Stimulated activated CD4-positive, alpha-beta T cell treated with anti-CD3 and anti-CD28 coated beads, Interleukin-2, amount 100 ng/mL, for 24 hours (primary cell): ENCODE data around the gene MOV10L1.

ENCODE experiments used
- DNase-seq, 2 donors: peaks; one replicate each; pipeline ENCODE4 v3.0.0-alpha.2; 2020

Gene MOV10L1

DNA sequence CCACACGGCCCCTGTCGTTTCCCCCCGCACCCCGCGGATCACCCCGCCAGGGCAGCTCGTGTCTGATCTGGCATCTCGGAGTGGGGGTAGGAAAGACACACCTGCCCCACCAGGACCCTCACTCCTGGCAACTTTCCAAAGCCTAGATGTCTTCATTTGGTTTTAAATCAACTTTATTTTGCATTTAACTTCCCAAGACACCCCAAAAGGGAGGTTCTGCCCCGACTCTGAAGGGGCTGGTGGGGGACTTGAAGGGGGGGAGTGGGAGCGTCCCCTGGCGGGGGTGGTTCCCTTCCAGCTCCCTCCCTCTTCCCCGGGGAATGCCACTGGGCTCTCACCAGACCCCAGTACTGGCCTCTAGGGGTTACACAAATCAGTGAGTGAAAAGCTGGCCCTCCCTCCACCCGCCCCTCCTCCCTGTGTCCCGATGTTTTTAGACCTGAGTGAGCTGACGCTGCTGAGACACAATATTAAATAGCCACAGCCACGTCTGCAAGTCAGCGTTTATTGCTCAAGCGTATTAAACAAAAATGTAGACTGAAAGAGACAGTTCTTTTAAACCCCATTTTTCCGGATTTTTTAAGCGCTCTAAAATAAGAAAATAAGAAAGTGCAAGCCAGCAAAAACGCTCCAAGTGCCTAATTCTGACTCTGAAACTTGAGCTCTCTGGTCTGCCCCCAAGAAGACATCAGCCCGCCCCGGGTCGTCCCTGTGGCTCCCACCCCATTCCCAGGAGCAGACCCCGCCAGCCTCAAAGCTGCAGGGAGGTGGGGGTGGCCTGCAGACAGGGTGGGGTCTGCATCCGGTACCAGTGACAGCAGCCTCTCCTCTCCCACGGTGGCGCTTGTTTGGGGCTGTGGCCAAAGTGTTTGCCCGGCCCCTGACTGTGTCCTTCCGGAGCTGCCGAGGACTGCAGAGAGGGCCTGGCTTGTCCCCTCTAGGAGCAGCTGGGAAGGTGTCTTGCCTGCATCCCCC is 30.6 kb upstream of the MOV10L1 start:
- no peak for DNase-seq

DNA sequence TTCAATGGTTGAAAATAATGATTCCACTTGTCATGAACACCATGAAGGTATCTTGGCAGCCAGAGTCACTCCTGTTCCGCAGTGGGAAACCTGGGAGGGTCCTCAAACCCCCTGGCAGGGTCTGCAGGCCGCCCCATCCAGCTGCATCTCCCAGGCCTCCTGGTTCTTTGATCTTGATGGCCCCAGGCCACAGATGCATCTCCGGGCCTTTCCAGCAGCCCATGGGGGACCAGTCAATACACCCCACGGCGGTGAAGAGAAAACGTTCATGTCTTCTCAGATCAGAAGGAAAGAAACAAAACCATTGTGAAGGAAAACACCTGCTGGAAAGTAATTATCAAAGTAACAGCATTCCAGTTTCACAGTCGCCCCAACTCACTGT is 29.9 kb upstream of the MOV10L1 start:
- DNase-seq, result no peak

DNA sequence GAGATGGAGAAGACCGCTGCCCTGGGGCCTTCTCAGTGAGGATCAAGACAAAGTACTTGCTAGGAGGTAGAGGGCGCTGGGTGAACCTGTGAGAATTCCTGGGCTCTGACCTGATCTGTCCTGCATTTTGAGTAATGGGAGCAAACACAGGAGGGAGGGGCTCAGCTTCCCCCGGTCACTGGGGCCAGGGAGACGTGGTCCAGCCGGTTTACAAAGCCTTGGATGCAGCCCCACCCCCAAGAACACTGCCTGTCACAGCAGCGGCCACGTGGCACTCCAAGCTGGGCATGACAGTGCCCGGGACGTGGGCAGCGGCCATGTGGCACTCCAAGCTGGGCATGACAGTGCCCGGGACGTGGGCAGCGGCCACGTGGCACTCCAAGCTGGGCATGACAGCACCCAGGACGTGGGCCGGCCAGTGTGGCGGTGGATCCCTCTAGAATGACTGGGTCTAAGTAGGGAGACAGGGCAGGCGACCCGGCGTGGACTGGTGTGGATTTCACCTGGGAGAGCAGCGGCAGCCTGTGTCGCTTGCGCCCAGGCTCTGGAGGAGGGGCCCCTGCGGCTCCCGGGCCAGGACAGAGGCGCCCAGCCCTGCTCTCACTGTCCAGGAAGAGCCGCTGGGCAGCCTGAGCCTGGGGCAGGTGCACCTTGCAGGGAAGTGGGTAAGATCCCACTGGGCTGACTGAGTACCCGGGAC is 29.2 kb upstream of the MOV10L1 start:
- no peak for DNase-seq

DNA sequence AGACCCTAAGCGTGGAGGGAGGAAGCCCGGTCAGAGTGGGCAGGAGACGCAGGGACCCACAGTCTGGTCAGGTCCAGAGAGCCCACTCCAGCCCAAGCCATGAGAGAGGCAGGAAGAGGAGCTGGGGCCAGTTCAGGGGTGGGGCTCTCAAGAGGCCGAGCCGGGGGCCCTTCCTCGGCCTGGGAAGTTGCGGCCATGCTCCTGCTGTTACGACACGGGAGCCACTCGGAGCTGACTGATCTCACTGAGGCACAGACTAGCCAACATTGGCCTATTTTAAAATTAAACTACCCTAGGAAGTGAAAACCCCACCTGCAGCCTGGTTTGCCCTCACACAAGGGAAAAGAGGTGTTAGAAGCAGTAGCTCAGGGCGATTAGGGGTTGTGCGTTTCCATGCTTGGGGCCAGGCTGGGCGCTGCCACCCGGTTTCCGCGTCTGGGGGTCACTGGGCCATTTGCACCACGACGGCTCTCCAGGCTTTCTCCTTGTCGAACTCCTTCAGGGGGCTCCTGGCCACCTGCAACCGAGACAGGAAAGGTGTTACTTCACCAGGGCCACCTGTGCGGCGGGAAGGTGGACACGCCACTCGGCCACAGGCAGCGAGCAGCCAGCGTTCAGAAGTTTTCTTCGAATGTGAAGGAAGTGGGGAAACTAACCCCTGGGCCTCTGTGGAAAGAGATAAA is 28.5 kb upstream of the MOV10L1 start:
- DNase-seq, result no peak

DNA sequence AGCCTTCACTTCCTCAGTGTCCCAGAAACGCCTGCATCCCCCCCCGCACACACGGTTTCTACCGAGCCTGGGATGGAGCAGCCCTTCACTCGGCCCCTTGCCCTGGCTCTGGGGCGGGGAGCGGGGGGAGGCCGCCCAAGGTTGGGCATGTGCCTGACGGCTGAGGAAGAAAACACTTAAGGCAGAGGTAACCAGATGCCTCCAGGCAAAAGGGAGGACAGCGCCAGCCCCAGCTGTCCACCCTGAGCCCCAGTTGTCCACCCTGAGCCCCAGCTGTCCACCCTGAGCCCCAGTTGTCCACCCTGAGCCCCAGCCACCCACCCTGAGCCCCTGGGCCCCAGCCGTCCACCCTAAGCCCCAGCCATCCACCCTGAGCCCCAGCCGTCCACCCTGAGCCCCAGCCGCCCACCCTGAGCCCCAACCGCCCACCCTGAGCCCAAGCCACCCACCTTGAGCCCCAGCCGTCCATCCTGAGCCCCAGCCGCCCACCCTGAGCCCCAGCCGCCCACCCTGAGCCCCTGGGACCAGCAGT is 27.9 kb upstream of the MOV10L1 start:
- no peak for DNase-seq

DNA sequence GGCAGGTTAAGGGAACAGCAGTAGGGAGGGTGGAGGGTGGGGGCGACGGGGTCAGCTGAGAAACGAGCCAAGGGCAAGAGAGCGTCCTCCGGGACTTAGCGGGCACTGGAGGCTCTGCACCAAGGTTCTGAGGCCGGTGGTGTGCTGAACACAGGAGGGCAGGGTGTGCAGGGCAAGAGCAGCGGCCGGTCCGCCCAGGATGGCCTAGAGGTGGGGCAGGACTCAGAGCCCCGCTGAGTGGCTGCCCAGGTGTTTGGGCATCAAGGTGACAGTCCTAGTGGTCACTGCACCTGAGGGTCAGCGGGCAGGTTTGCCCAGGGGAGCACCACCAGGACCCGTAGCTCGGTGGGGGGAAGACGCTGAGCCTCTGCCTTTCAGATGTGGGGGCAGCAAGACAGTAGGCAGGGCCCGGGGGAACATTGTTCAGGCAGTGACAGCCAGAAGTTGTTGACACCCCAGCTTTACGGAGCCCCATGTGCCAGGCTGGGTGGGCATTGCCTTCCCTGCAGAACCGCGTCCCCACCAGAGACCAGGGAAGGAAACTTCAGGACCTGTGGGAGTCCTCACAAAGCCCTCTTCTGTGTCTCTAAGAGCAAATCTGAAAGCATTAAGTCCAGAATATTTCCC is 27.2 kb upstream of the MOV10L1 start:
- no peak for DNase-seq

DNA sequence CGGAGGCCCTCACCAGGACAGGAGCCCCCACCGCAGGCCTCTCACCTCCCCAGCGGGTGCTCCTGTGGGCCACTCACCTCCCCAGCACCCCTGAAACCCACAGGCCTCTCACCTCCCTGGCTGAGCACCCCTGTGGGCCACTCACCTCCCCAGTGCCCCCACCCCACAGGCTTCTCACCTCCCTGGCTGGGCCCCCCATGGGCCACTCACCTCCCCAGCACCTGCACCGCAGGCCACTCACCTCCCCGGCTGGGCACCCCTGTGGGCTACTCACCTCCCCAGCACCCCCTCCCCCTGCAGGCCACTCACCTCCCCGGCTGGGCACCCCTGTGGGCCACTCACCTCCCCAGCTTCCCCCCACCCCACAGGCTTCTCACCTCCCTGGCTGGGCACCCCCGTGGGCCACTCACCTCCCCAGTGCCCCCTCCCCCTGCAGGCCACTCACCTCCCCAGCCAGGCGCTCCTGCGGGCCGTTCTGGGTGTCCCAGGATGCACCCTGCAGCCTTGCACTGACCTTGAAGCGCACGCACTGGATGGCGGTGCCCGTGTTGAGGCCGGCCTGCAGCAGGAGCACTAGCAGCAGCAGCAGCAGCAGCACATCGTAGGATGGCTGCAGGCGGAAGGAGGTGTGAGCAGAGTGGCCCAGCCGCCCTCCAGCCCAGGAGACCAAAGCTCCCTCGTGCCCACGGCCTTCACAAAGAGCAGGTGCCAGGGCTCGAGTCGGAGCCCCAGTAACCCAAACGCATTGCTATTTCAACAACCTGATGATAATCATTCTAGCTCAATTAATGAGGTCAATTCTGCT is 26.0 kb upstream of the MOV10L1 start:
- DNase-seq, result no peak

DNA sequence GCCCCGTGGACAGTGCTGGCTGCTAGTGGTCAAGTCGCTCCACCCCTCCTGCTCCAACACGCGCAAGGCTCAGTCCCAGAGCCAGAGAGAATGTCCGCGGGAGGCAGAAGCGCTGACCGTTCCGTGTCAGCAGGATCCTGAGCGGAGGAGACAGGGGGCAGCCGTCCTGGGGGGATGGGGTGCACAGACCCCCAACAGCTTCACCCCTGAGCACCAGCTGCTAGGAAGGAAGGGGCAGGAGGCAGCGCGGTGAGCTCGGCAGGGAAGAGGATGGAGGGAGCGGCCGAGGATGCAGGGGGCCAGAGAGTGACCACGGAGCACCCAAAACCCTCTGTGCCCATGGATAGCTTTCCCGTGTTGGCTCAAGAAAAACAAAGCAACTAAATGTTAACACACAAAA is 25.4 kb upstream of the MOV10L1 start:
- DNase-seq, result no peak

DNA sequence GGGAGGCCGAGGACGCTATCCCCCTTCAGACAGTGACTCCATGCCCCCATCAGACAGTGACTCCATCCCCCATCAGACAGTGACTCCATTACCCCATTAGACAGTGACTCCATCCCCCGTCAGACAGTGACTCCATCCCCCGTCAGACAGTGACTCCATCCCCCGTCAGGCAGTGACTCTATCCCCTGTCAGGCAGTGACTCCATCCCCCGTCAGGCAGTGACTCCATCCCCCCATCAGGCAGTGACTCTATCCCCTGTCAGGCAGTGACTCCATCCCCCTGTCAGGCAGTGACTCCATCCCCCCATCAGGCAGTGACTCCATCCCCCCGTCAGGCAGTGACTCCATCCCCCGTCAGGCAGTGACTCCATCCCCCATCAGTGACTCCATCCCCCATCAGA is 22.6 kb upstream of the MOV10L1 start:
- DNase-seq, result no peak

DNA sequence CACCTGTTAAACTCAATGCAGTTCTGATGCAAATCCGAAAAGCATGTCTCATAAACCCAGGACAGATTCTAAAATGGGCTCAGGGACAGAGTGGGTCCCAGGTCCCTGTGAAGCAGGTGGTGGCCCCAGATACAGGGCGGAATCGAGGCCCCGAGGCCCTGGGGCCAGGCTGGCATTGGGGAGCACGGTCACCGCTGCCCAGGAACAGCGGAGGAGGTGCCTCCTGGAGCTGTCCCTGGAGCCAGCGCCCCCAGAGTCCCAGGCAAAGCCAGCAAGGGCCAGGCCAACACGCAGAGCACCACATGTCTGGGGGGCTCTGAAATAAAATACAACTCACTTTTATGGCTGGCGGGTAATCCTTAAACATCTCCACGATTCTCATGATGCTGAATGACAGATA is 21.7 kb upstream of the MOV10L1 start:
- no peak for DNase-seq

DNA sequence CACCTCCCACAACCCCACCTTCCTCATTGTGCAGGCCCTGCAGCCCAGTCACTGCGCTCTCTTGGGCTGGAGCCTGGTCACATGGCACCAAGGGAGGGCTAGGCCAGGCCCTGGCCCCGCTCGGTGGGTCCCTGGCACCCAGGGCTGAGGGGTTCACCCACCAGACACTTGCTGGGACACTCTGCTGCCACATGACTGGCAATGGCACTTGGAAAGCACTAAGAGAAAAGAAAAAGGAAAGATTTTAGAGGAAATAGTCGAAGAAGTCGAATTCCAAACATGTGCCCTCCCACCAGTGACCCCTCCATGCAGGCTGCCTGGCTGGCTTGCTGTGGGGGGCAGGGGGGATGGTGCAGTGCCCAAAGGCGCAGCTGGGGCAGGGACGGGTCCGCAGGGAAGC is 19.4 kb upstream of the MOV10L1 start:
- no peak for DNase-seq

DNA sequence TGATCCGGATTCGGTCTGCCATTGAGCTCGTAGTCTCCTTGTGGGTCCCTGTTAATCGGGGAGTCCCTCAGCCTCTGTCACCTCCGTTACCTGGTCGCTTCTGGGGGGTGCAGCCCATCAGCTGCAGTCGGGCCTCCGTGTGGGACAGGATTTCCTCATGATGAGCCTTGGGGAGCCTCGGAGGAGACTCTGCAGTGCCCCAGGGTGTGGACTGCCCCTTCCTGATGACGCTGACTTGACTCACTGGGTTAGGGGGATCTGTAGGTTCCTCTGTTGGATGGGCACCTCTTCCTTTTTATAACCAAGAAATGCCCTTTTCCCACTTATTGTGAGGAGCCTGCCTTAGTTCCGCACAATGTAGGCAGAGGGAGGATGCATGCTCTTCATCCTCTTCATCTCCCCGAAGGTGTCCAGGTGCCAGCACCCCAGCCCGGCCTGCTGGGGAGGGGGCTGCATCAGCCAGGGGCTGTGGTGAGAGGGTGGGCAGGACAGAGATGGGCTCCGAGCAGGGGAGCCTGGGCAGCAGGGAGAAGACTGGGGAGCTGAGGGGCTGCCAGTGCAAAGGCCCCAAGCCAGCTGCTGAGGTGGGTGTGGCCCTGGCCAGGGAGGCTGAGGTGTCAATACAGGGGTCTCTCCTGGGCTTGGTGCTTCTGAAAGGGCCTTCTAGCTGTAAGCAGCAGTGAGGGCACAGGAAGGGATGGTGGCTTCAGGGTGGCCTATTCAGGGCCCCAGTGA is 18.2 kb upstream of the MOV10L1 start:
- DNase-seq, result no peak

DNA sequence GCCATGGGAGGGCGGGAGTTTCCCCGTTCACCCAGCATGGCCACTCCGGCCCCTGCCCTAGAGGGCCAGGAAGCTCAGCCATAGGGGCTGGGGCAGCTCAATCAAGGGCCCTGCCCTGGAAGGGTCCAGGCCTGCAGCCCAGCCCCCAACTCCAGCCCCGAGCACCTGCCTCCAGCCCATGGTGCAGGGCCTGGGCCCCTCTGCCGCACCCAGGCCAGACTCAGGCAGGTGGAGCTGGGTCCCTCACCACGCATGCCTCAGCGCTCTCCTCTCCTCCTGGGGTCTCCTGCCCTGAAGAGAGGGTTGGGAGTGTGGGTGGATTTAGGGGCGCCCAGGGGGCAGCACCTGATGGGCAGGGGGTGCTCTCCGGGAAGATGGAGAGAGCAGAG is 17.6 kb upstream of the MOV10L1 start:
- DNase-seq, result no peak

DNA sequence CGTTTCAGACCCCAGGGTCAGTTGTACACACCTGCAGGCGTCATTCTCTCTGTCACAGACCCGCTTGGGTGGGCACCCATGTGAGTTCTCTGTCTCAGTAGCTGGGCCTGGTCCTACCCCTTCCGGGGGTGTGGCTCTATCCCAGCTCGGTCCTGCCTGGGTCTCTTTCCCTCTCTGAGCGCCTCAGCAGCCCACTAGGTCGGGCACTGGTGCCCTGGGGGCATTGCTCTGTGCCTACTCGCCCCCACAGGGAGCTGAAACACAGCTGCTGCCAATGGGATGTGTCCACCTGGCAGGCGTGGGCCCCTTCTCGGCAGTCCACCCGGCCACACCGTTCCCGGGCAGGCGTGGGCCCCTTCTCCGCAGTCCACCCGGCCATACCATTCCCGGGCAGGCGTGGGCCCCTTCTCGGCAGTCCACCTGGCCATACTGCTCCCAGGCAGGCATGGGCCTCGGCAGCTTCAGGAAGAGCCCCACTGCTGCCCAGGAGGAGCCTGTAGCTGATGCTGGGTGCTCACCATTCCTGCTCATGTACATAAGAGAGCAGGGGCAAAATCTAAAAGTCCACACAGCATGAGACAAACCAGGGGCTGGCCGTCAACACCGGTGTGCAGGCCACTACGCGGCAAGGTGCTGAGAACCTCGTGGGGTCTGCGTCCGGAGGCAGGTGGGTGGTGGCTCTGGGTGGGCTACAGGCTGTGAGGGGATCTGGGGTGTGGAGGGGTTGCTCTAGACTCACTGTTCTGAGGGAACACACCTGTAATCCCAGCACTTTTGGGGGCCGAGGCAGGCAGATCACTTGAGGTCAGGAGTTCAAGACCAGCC is 16.9 kb upstream of the MOV10L1 start:
- DNase-seq, result no peak

DNA sequence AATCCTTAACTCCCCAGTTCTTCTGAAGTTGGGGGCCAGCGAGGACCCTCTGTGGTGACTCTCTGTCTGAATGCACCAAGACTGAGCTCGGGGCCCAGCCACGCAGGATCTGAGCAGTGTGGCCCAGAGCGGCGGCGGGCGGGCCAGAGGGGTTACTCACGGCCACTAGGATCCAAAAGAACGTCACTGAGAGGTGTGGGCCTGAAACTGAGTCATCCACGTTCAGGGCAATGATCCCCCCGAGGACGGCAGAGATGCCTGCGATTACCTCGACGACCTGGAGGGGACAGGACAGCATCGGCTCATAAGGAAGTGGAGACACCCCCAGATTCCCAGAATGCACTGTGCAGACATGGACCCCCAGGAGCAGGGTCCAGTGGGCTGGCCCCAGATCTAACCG is 15.8 kb upstream of the MOV10L1 start:
- DNase-seq, result no peak

DNA sequence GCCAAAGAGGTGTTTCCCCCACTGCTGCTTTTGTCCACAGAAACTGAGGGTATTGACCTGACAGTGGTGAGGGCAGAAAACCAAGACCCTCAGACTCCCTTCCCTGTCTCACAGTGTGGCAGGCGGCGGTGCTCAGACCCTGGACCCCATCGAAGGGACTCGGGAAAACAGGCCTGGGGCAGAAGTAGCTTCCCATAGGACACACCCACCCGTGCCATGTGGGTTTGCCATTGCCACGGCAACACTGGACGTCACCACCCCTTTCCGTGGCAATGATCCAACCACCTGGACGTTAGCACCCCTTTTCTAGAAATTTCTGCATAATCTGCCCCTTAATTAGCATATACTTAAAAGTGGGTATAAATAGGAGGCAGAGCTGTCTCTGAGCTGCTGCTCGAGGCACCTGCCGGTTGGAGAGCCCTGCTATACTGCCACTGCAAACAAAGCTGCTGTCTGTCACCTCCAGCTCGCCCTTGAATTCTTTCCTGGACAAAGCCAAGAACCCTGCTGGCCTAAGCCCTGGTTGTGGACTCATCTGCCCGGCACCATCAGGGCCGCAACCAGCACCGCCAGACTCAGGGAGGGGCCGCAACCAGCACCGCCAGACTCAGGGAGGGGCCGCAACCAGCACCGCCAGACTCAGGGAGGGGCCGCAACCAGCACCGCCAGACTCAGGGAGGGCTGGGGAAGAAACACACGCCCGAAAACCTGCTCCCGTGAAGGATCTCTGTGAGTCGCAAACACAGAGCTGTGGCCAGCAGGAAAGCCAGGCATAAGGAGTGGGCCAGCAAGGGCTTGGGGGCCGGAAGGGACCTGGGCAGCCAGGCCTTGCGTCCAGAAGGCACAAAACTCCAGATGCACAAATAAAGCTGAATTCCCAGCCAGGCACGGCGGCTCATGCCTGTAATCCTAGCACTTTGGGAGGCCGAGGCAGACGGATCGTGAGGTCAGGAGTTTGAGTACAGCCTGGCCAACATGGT is 15.0 kb upstream of the MOV10L1 start:
- no peak for DNase-seq

DNA sequence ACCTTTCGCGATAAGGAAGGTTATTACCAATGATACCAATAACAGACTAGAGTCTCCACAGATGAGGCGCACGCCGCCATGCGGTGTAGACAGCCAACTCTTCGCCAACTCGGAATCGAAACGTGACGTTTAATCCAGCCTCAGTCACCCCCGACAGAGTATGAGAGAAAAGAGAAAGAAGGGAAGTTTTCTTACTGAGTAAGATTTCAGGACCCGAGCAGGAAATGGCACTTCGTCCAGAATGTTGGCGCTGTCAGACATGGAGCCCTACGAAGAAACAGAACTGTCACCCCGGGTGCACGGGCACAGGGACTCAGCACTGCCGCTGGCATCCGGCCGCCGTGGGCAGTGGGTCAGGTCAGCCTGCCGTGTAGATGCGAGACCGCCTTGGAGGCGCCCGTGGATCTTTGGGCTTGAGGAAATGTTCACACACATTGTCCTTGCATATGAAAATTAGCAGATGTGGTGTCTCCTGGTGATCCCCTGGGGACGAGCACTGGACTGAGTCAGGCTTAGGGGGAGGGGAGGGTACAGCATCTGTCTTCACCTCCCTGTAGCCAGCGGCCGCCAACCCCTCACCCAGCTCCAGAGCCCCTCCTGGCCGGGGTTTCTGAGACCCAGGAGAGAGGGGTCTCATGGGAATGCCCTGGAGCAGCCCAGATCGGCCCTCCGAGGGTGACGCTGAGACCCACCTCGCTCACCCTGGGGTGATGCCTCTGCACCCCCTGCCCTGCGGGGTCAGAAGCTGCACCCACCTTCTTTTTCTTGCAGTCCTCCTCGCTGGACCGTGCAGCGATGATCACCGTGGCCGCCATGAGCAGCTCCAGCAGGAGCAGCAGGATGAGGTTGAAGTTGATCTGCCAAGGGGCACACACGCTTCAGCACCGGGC is 12.9 kb upstream of the MOV10L1 start:
- DNase-seq, result no peak

DNA sequence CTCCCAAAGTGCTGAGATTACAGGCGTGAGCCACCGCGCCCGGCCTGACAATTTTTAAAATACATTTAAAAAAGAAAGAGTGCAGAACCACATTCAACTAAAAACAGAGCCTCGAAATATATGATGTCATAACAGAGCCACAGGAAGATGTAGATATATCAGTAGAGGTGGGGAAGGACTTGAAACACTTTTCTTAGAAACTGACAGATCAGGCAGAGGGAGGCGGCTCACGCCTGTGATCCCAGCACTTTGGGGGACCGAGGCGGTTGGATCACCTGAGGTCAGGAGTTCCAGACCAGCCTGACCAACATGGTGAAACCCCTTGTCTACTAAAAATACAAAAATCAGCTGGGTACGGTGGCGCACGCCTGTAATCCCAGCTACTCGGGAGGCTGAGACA is 11.6 kb upstream of the MOV10L1 start:
- DNase-seq, result no peak
